ENCODE results near the gene ZMYM2. TPM values are rescaled to one million over a fixed set of nuclear protein-coding genes. Genes with fewer than 3 reads are reported as not detected.

Gene ZMYM2
- 134 TPM in 2 replicates for total RNA-seq
- long read RNA-seq, full-length matches to known transcripts, result 3 of 61 reads
- long read RNA-seq, partial matches to known transcripts, result 35 of 61 reads
- long read RNA-seq, other reads (novel, unspliced or antisense), result 23 of 61 reads

DNA sequence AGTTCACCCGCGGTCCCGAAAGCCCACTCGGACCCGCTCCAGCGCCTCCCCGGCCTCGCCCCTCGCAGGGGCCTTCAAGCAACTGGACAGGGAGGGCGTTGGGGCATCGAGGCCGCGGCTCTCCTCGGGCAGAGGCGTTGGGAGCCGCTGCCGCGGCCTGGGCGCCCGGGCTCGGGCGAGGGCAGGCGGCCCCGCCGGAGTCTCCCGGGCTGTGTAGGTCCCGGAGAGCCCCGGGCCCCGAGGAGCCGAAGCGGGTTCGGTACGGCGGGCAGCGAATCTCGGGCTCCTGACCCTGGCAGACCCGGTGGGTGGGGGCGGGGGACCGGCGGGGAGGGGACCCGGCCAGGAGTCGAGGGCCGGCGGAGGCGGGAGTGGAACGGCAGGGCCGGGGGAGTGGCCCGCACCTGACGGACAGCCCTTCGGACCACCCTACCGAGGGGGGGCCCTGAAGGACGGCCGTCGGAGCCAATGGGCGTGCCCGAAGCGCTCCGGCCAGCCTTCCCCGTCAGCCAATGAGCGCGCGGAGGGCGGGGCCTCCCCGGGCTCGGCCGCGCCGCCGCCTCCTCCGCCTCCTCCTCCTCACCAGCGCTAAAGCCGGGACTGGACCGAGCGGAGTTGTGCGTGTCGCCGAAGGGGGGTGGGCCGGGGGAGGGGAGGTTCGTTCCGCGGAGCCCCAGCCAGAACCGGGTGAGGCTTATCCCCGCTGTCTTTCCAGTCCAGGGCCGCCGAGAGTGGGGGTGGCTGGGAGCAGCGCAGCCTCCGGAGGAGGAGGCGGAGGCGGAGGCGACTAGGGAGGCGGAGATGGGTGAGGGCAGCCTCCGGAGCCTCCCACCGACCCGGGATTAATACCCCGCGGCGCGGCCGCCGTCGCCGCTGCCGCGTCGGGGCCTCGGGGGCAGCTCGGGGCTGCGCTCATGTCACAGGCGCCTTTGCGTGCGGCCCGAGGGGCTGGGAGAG, at the start of gene ZMYM2:
Gene ZMYM2, plus strand, starts transcription at position 573 of the 957 bp plus-strand sequence. CDS start 34,346 bp downstream, outside the sequence.
- DNase-seq (ENCODE audit: low read depth, low spot score), result peak; percentile 98
- Mint-ChIP-seq H3K4me3 (peak within 1 kb of the TSS; percentile 99), H3K27me3 (ENCODE audit: low read depth) (peaks cover 2% of the 10 kb centered on the region), H3K9me3 (no peaks in the 10 kb centered on the region), H3K4me1 (peaks cover 23% of the 10 kb centered on the region), H3K27ac (ENCODE audit: unreplicated experiment) (peak within 1 kb of the TSS; percentile 97), H3K36me3 (ENCODE audit: low read depth) (no peaks in the 10 kb centered on the region)
- TF ChIP-seq, protein P1, sequence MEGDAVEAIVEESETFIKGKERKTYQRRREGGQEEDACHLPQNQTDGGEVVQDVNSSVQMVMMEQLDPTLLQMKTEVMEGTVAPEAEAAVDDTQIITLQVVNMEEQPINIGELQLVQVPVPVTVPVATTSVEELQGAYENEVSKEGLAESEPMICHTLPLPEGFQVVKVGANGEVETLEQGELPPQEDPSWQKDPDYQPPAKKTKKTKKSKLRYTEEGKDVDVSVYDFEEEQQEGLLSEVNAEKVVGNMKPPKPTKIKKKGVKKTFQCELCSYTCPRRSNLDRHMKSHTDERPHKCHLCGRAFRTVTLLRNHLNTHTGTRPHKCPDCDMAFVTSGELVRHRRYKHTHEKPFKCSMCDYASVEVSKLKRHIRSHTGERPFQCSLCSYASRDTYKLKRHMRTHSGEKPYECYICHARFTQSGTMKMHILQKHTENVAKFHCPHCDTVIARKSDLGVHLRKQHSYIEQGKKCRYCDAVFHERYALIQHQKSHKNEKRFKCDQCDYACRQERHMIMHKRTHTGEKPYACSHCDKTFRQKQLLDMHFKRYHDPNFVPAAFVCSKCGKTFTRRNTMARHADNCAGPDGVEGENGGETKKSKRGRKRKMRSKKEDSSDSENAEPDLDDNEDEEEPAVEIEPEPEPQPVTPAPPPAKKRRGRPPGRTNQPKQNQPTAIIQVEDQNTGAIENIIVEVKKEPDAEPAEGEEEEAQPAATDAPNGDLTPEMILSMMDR (conservative IDR thresholded peaks at IDR 0.05), result no peak

GRCh38 chr13:19910336-19911072, 48.0 kb upstream of the ZMYM2 start:
- TF ChIP-seq, protein P1 (conservative IDR thresholded peaks at IDR 0.05), result no peak
- Mint-ChIP-seq H3K4me1 (no peaks in the 10 kb centered on the region), H3K9me3 (no peaks in the 10 kb centered on the region), H3K27me3 (ENCODE audit: low read depth) (no peaks in the 10 kb centered on the region), H3K27ac (ENCODE audit: unreplicated experiment) (no peak overlapping the region), H3K4me3 (no peak overlapping the region), H3K36me3 (ENCODE audit: low read depth) (no peaks in the 10 kb centered on the region)
- DNase-seq (ENCODE audit: low read depth, low spot score), result no peak

- no peak overlapping the region for H3K27ac Mint-ChIP-seq (ENCODE audit: unreplicated experiment)
- no peak for DNase-seq (ENCODE audit: low read depth, low spot score)
- no peaks in the 10 kb centered on the region for H3K27me3 Mint-ChIP-seq (ENCODE audit: low read depth)
- H3K9me3 Mint-ChIP-seq, result no peaks in the 10 kb centered on the region
- no peaks in the 10 kb centered on the region for H3K36me3 Mint-ChIP-seq (ENCODE audit: low read depth)
- H3K4me1 Mint-ChIP-seq, result no peaks in the 10 kb centered on the region
- TF ChIP-seq, protein P1 (conservative IDR thresholded peaks at IDR 0.05), result peak; percentile 59
- H3K4me3 Mint-ChIP-seq, result no peak overlapping the region
Observed at GRCh38 chr13:19927117-19927748, 31.3 kb upstream of the ZMYM2 start.

DNA sequence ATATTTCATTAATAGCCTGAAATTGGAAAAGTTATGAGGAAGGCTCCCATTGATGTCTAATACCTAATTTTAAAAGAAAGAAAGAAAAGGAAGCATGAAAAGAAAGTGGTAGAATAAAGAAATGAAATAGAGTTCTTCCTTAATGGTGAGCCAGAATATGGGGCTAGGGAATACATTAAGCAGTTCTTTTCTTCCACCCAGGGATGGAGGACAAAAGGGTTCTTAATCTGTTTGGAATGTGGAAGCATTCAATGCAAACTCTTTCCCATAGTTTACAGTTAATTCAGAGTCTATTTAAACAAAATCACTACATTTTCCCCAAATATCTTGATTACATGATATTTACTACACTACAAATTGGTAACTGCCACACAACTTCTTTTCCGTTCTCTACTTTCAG, 18.4 kb upstream of the ZMYM2 start:
- TF ChIP-seq, protein P1 (conservative IDR thresholded peaks at IDR 0.05), result no peak

GRCh38 chr13:19950374-19950773, 8.2 kb upstream of the ZMYM2 start:
- Mint-ChIP-seq H3K27ac (ENCODE audit: unreplicated experiment) (no peak overlapping the region), H3K27me3 (ENCODE audit: low read depth) (no peaks in the 10 kb centered on the region), H3K4me1 (no peaks in the 10 kb centered on the region), H3K4me3 (no peak overlapping the region), H3K36me3 (ENCODE audit: low read depth) (no peaks in the 10 kb centered on the region), H3K9me3 (peaks cover 4% of the 10 kb centered on the region)
- TF ChIP-seq, protein P1 (conservative IDR thresholded peaks at IDR 0.05), result no peak
- DNase-seq (ENCODE audit: low read depth, low spot score), result no peak

More for the DNA sequence above, 18.4 kb upstream of the ZMYM2 start:
- H3K36me3 Mint-ChIP-seq (ENCODE audit: low read depth), result no peaks in the 10 kb centered on the region
- no peak overlapping the region for H3K4me3 Mint-ChIP-seq
- no peaks in the 10 kb centered on the region for H3K27me3 Mint-ChIP-seq (ENCODE audit: low read depth)
- H3K4me1 Mint-ChIP-seq, result no peaks in the 10 kb centered on the region
- H3K9me3 Mint-ChIP-seq, result no peaks in the 10 kb centered on the region
- no peak overlapping the region for H3K27ac Mint-ChIP-seq (ENCODE audit: unreplicated experiment)
- DNase-seq (ENCODE audit: low read depth, low spot score), result no peak

All from neural crest cell (in vitro differentiated cells).